Transverse colon (tissue), 4 donors: ENCODE data around the gene FANCG. TPM values are rescaled to one million over a fixed set of nuclear protein-coding genes. Genes with fewer than 3 reads are reported as not detected.
A peak's percentile ranks its signal among the peaks of the same experiment; 100 is the strongest.

Experiments used
- DNase-seq: peaks from one replicate; pipeline ENCODE4 v3.0.0-alpha.2; 2019
- H3K27ac ChIP-seq, 4 donors: fragments of 200-600 bp; sonication (generic); 2 replicates each; pipeline ENCODE4 v1.5.1; 2016 to 2018; ENCODE audit warnings: inconsistent platforms in 4 of 4
- H3K27me3 ChIP-seq: fragments of 200-600 bp; sonication (generic); 2 replicates; pipeline ENCODE4 v1.5.1; 2017; ENCODE audit warnings: inconsistent platforms
- H3K36me3 ChIP-seq, 4 donors: fragments of 200-600 bp; sonication (generic); 2 replicates each; pipeline ENCODE4 v1.5.1; 2017 to 2019; ENCODE audit warnings: inconsistent platforms in 4 of 4
- H3K4me1 ChIP-seq, 4 donors: fragments of 200-600 bp; sonication (generic); 2 replicates each; pipeline ENCODE4 v1.5.1; 2017 to 2020; ENCODE audit warnings: inconsistent platforms in 4 of 4
- H3K4me3 ChIP-seq, 4 donors: fragments of 200-600 bp; sonication (generic); 1 replicate in 1 of 4; 2 replicates in 3 of 4; pipeline versions ENCODE4 v1.5.1 to v1.6.1; 2017 to 2019; ENCODE audit warnings: inconsistent platforms in 4 of 4
- H3K9me3 ChIP-seq, 2 donors: fragments of 200-600 bp; sonication (generic); 2 replicates each; pipeline ENCODE4 v1.5.1; 2017 to 2019; ENCODE audit warnings: inconsistent platforms in 2 of 2
- CTCF ChIP-seq, 5 experiments: fragments of 200-600 bp in 3 of 5; fragments of 450-650 bp in 2 of 5; sonication (generic) in 3 of 5; IDR thresholded peaks; 1 replicate in 2 of 5; 2 replicates in 3 of 5; pipeline ENCODE4 v1.5.1; 2016 to 2017; ENCODE audit warnings: antibody characterized with exemption in 5 of 5, inconsistent platforms in 3 of 5, mild to moderate bottlenecking in 2 of 5, moderate library complexity in 1 of 5
- EP300 ChIP-seq: sonication (generic); formaldehyde crosslinking; IDR thresholded peaks from one replicate; pipeline ENCODE4 v1.6.1; 2017; ENCODE audit warnings: antibody characterized with exemption, low read depth
- POLR2A ChIP-seq: fragments of 450-650 bp; IDR thresholded peaks from one replicate; pipeline ENCODE4 v1.6.1; 2016; ENCODE audit warnings: antibody characterized with exemption, mild to moderate bottlenecking, moderate library complexity
- POLR2AphosphoS5 ChIP-seq, 3 donors: sonication (generic); formaldehyde crosslinking; IDR thresholded peaks; one replicate each; pipeline ENCODE4 v1.6.1; 2016; ENCODE audit warnings: antibody characterized with exemption in 3 of 3
- WGBS, 2 donors: methylation state at CpG; one replicate each; pipeline ENCODE4 v1.1.5; 2018; ENCODE audit warnings: low coverage in 1 of 2; 5-methylcytosine and 5-hydroxymethylcytosine counted together
- in situ Hi-C, 4 donors: fragments of 200-750 bp; cut with MboI; loops; one replicate each; pipeline versions ENCODE4 v1.15.0 to v1.15.1; 2017; ENCODE audit warnings: low sequenced_read_pairs in 3 of 4, low pct_ligation_motif_present in 1 of 4, low pct_unique_long_range_greater_than_20kb in 1 of 4
- intact Hi-C: fragments of 100-400 bp; cut with DNase I; formaldehyde crosslinking; loops from one replicate; pipeline ENCODE4 v1.15.1; 2023; ENCODE audit warnings: low total_unique reads
- total RNA-seq, 4 donors: library from RNA; depleted of rRNA; stranded (reverse); fragments of >200 nt; gene quantifications; one replicate each; pipeline ENCODE4 v1.1.0, GENCODE V29; 2016

Gene FANCG
- total RNA-seq, 4 donors from 2014 or later = 6.6 to 90.0 (median 51.6) TPM

GRCh38 chr9:35114840-35115628 lies 35.3 kb upstream of the FANCG start:
- DNase-seq = peak; percentile 74
- peaks cover 37 to 59% (median 56%) of the 10 kb centered on the region in 4 donors for H3K4me1 ChIP-seq
- in situ Hi-C loops (loop anchor here (5.0 to 25.0 kb wide), 6 partner anchors 140 to 447 kb away; a partner anchor contains a TSS), intact Hi-C loops (loop anchor here (5.0 kb wide), 2 partner anchors 142 to 367 kb away; no protein-coding TSS in a partner anchor)
- peak overlapping the region; percentile 43 to 57 (median 51) for H3K4me3 ChIP-seq
- H3K9me3 ChIP-seq = no peaks in the 10 kb centered on the region
- TF ChIP-seq POLR2A (peak; percentile 33), EP300 (no peak), POLR2AphosphoS5 (IDR thresholded peaks at IDR 0.05) (peak in 2 of 3 donors; percentile 16 to 36)
- no peaks in the 10 kb centered on the region for H3K36me3 ChIP-seq
- H3K27ac ChIP-seq = peak overlapping the region; percentile 87 to 96 (median 91)
- WGBS, 2 donors = 0 to 16% methylated on average over 1 to 11 of the region's 12 CpGs
- H3K27me3 ChIP-seq = no peaks in the 10 kb centered on the region

GRCh38 chr9:35114113-35114839 lies 34.5 kb upstream of the FANCG start:
- H3K27me3 ChIP-seq = no peaks in the 10 kb centered on the region
- WGBS, 2 donors = 7% methylated on average over 5 of the region's 5 CpGs; no CpG with 5 or more reads in 1 of the 2 donors
- H3K4me3 ChIP-seq = peak overlapping the region; percentile 43 to 57 (median 51)
- intact Hi-C loops = no loop called here
- peaks cover 37 to 60% (median 56%) of the 10 kb centered on the region in 4 donors for H3K4me1 ChIP-seq
- H3K9me3 ChIP-seq = no peaks in the 10 kb centered on the region
- in situ Hi-C loops = loop anchor here (10.0 to 25.0 kb wide), 4 partner anchors 141 to 448 kb away; a partner anchor contains a TSS
- TF ChIP-seq POLR2AphosphoS5 (IDR thresholded peaks at IDR 0.05) (peak in 1 of 3 donors; percentile 11), POLR2A (no peak)
- peak; percentile 88 for DNase-seq
- peak overlapping the region; percentile 87 to 96 (median 91) for H3K27ac ChIP-seq
- H3K36me3 ChIP-seq = no peaks in the 10 kb centered on the region

- 73 to 82% methylated on average over 2 to 3 of the region's 3 CpGs for WGBS, 2 donors
- no peaks in the 10 kb centered on the region for H3K27me3 ChIP-seq
- in situ Hi-C loops (loop anchor here (10.0 to 25.0 kb wide), 4 partner anchors 142 to 450 kb away; a partner anchor contains a TSS), intact Hi-C loops (no loop called here)
- no peak overlapping the region for H3K4me3 ChIP-seq
- H3K27ac ChIP-seq = peak overlapping the region; percentile 87 to 96 (median 91)
- H3K36me3 ChIP-seq = peaks cover 0 to 8% (median 3%) of the 10 kb centered on the region in 4 donors
- peak; percentile 40 for DNase-seq
- no peak for TF ChIP-seq EP300
- no peak for TF ChIP-seq CTCF (IDR thresholded peaks at IDR 0.05)
- TF ChIP-seq POLR2AphosphoS5 (IDR thresholded peaks at IDR 0.05) = no peak
- TF ChIP-seq POLR2A = no peak
- H3K9me3 ChIP-seq = no peaks in the 10 kb centered on the region
- peaks cover 37 to 60% (median 55%) of the 10 kb centered on the region in 4 donors for H3K4me1 ChIP-seq
Observed at GRCh38 chr9:35112257-35113020, 32.7 kb upstream of the FANCG start.

GRCh38 chr9:35111001-35111933 lies 31.5 kb upstream of the FANCG start:
- intact Hi-C loops (no loop called here), in situ Hi-C loops (loop anchor here (10.0 to 25.0 kb wide), 4 partner anchors 144 to 451 kb away; a partner anchor contains a TSS)
- Histone ChIP-seq H3K9me3 (no peaks in the 10 kb centered on the region), H3K27me3 (no peaks in the 10 kb centered on the region), H3K4me1 (peaks cover 34 to 50% (median 48%) of the 10 kb centered on the region in 4 donors), H3K27ac (peak overlapping the region; percentile 87 to 96 (median 91)), H3K4me3 (peak overlapping the region; percentile 37 to 82 (median 70)), H3K36me3 (peaks cover 0 to 18% (median 4%) of the 10 kb centered on the region in 4 donors)
- TF ChIP-seq EP300 (no peak), POLR2A (peak; percentile 58), POLR2AphosphoS5 (IDR thresholded peaks at IDR 0.05) (peak; percentile 35 to 63 (median 42))
- peak; percentile 98 for DNase-seq
- WGBS, 2 donors = 2 to 8% methylated on average over 6 to 51 of the region's 57 CpGs
